Right lobe of liver (tissue), 4 donors: Measurements from ENCODE around the gene HMGB2.

ENCODE experiments used
- POLR2A ChIP-seq: fragments of 450-650 bp; IDR thresholded peaks from one replicate; pipeline ENCODE4 v1.6.1; 2017; ENCODE audit warnings: antibody characterized with exemption, mild to moderate bottlenecking
- TF ChIP-seq, protein P1 (sequence below), 4 donors: fragments of 200-600 bp in 3 of 4; fragments of 450-650 bp in 1 of 4; IDR thresholded peaks; one replicate each; pipeline versions ENCODE4 v1.5.1 to v1.8.0; 2016 to 2022; ENCODE audit warnings: antibody characterized with exemption in 4 of 4, mild to moderate bottlenecking in 2 of 4
- donor health status: DM: no; HTN: no; CAD: no.
- donor health status: DM: no; HTN: no; CAD: no.
- donor health status: DM: no; HTN: yes; CAD: no.

GRCh38 chr4:173367946-173368345, 33.8 kb upstream of the HMGB2 start:
- TF ChIP-seq POLR2A: no peak
- TF ChIP-seq, protein P1, sequence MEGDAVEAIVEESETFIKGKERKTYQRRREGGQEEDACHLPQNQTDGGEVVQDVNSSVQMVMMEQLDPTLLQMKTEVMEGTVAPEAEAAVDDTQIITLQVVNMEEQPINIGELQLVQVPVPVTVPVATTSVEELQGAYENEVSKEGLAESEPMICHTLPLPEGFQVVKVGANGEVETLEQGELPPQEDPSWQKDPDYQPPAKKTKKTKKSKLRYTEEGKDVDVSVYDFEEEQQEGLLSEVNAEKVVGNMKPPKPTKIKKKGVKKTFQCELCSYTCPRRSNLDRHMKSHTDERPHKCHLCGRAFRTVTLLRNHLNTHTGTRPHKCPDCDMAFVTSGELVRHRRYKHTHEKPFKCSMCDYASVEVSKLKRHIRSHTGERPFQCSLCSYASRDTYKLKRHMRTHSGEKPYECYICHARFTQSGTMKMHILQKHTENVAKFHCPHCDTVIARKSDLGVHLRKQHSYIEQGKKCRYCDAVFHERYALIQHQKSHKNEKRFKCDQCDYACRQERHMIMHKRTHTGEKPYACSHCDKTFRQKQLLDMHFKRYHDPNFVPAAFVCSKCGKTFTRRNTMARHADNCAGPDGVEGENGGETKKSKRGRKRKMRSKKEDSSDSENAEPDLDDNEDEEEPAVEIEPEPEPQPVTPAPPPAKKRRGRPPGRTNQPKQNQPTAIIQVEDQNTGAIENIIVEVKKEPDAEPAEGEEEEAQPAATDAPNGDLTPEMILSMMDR (IDR thresholded peaks at IDR 0.05): no peak
